HG02884 (cell line): ENCODE results near the gene MYL6.
"Not testable (repeated sequence)": the region's sequence is repeated elsewhere in the genome, so short reads cannot be mapped to it uniquely, and the experiment has no call there.

Experiments used
- ATAC-seq: cut with Tn5 transposase; IDR thresholded peaks from one replicate; pipeline ENCODE4 v1.9.1; 2021; ENCODE audit warnings: mild to moderate bottlenecking, moderate library complexity; ENCODE audit not compliant: unreplicated experiment

The MYL6 gene

GRCh38 chr12:56156464-56157200, 1.5 kb upstream of the MYL6 start:
- ATAC-seq: not testable (repeated sequence)

GRCh38 chr12:56157201-56158028, 744 bp upstream of the MYL6 start:
- ATAC-seq: peak; percentile 21

GRCh38 chr12:56158926-56159461, 835 bp downstream of the MYL6 start:
- ATAC-seq: no peak

- no peak for ATAC-seq
Measured at GRCh38 chr12:56159482-56160192, 1.5 kb downstream of the MYL6 start.

GRCh38 chr12:56160193-56160763, 2.1 kb downstream of the MYL6 start:
- no peak for ATAC-seq

- no peak for ATAC-seq
Measured at GRCh38 chr12:56160894-56161689, 2.9 kb downstream of the MYL6 start.

- ATAC-seq: no peak
Measured at GRCh38 chr12:56161690-56162351, 3.7 kb downstream of the MYL6 start.

GRCh38 chr12:56162468-56163290, 4.5 kb downstream of the MYL6 start:
- ATAC-seq: no peak

- ATAC-seq: no peak
Measured at GRCh38 chr12:56163533-56164344, 5.6 kb downstream of the MYL6 start.

GRCh38 chr12:56164345-56164729, 6.2 kb downstream of the MYL6 start:
- no peak for ATAC-seq

GRCh38 chr12:56165369-56165768, 7.2 kb downstream of the MYL6 start:
- no peak for ATAC-seq

- ATAC-seq: no peak
Measured at GRCh38 chr12:56169229-56169759, 11.1 kb downstream of the MYL6 start.

- ATAC-seq: no peak
Measured at GRCh38 chr12:56172839-56173238, 14.7 kb downstream of the MYL6 start.

- no peak for ATAC-seq
Measured at GRCh38 chr12:56178347-56178746, 20.2 kb downstream of the MYL6 start.

GRCh38 chr12:56186957-56187356, 28.8 kb downstream of the MYL6 start:
- no peak for ATAC-seq

GRCh38 chr12:56188131-56188777, 30.1 kb downstream of the MYL6 start:
- no peak for ATAC-seq

GRCh38 chr12:56188778-56189098, 30.6 kb downstream of the MYL6 start:
- no peak for ATAC-seq
